Caco-2 (cell line): Measurements from ENCODE around the gene CADPS2. TPM values are rescaled to one million over a fixed set of nuclear protein-coding genes. Genes with fewer than 3 reads are reported as not detected.

Experiments
- BruUV-seq: library from RNA; stranded (reverse); fragments of 400-500 nt; replicated peaks from 2 replicates; lab custom pipeline; 2021; lab: Mats Ljungman, UMichigan
- CTCF ChIA-PET: fragments of 300-600 bp; sonication (Branson Sonifier 250); formaldehyde crosslinking; loops from one replicate; lab custom pipeline; 2022; ENCODE audit warnings: antibody characterized with exemption; lab: Charles Lee
- POLR2A ChIA-PET: fragments of 300-600 bp; sonication (Branson Sonifier 250); formaldehyde crosslinking; loops from one replicate; lab custom pipeline; 2022; ENCODE audit warnings: antibody characterized with exemption; lab: Charles Lee
- DNase-seq, 2 experiments: peaks; one replicate each; pipeline versions ENCODE4 v3.0.0 to v3.0.0-alpha.2; 2020 to 2022
- H3K27me3 ChIP-seq: replicated peaks from 2 replicates; pipeline ENCODE4 v1.6.0; 2011; ENCODE audit warnings: low read length; ENCODE audit not compliant: control insufficient read depth, insufficient read depth
- H3K36me3 ChIP-seq: 2 replicates; pipeline ENCODE4 v1.5.1; 2011; ENCODE audit warnings: low read length; ENCODE audit not compliant: control insufficient read depth, insufficient read depth
- H3K4me1 ChIP-seq: fragments of 250-450 bp; sonication (Bioruptor Pico); 2 replicates; pipeline ENCODE4 v1.5.1; 2020; ENCODE audit warnings: mild to moderate bottlenecking
- H3K4me3 ChIP-seq: 2 replicates; pipeline ENCODE4 v1.5.1; 2011; ENCODE audit warnings: low read depth, mild to moderate bottlenecking, control low read depth, low read length
- H3K9me3 ChIP-seq: fragments of 250-450 bp; sonication (Bioruptor Pico); 2 replicates; pipeline ENCODE4 v1.5.1; 2020; ENCODE audit warnings: mild to moderate bottlenecking, moderate library complexity
- H3K27ac Mint-ChIP-seq: one replicate; pipeline ENCODE4 v1.8.0; 2022; ENCODE audit warnings: mixed read lengths; ENCODE audit not compliant: unreplicated experiment
- H3K27me3 Mint-ChIP-seq: one replicate; pipeline ENCODE4 v1.8.0; 2022; ENCODE audit warnings: mixed read lengths; ENCODE audit not compliant: insufficient read depth, unreplicated experiment
- H3K36me3 Mint-ChIP-seq: one replicate; pipeline ENCODE4 v1.8.0; 2022; ENCODE audit warnings: mild to moderate bottlenecking, mixed read lengths; ENCODE audit not compliant: insufficient read depth, unreplicated experiment
- H3K4me1 Mint-ChIP-seq: one replicate; pipeline ENCODE4 v1.8.0; 2022; ENCODE audit warnings: low read depth, mixed read lengths; ENCODE audit not compliant: unreplicated experiment
- H3K4me3 Mint-ChIP-seq: one replicate; pipeline ENCODE4 v1.8.0; 2022; ENCODE audit warnings: mild to moderate bottlenecking, moderate library complexity, mixed read lengths; ENCODE audit not compliant: unreplicated experiment
- H3K9me3 Mint-ChIP-seq: one replicate; pipeline ENCODE4 v1.8.0; 2022; ENCODE audit warnings: mixed read lengths; ENCODE audit not compliant: unreplicated experiment
- intact Hi-C: fragments of 100-400 bp; cut with micrococcal nuclease; formaldehyde crosslinking; loops from one replicate; pipeline ENCODE4 v1.10.0; 2022; ENCODE audit not compliant: unreplicated experiment
- total RNA-seq: library from RNA; stranded (reverse); gene quantifications from 2 replicates; pipeline ENCODE4 v1.2.3, GENCODE V29; 2022
- TF ChIP-seq, protein P1 (sequence below), 2 experiments: fragments of 200-600 bp in 1 of 2; IDR thresholded peaks; 1 replicate in 1 of 2; 2 replicates in 1 of 2; pipeline versions ENCODE4 v1.5.1 to v1.8.0; 2011 to 2022; ENCODE audit warnings: antibody characterized with exemption in 1 of 2, control low read depth in 1 of 2, inconsistent platforms in 1 of 2, low read depth in 1 of 2, low read length in 1 of 2, mild to moderate bottlenecking in 1 of 2, moderate library complexity in 1 of 2; ENCODE audit not compliant: insufficient read depth in 1 of 2, severe bottlenecking in 1 of 2, unreplicated experiment in 1 of 2

CADPS2 gene
- total RNA-seq, 1 experiment from 2014 or later, result 2.7 TPM

DNA sequence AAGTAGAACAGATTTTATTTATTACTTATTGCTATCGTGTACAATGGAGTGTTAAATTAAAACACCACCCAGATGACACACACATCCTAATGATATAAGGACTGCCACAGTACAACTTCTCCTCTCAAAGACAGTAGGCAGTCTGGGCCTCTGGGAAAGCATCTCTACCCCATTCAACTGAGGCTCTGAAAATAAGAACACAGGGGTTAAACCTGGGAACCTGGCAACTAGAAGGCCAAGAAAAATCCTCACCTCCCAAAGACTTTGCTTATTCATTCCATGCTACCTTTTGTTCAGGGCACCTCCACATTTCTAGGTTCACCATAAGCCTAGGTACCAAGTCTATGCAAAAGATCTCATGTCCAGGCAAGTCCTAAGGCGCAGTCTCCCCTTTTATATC is 456.3 kb downstream of the CADPS2 start:
- Mint-ChIP-seq H3K9me3 (no peaks in the 10 kb centered on the region), H3K4me3 (no peak overlapping the region), H3K27ac (no peak overlapping the region), H3K36me3 (peaks cover 5% of the 10 kb centered on the region), H3K4me1 (no peaks in the 10 kb centered on the region), H3K27me3 (peaks cover 2% of the 10 kb centered on the region)
- Histone ChIP-seq H3K36me3 (no peaks in the 10 kb centered on the region), H3K27me3 (no peaks in the 10 kb centered on the region), H3K4me1 (no peaks in the 10 kb centered on the region), H3K9me3 (no peaks in the 10 kb centered on the region), H3K4me3 (no peak overlapping the region)
- no TSS peak for BruUV-seq
- ChIA-PET CTCF (no interaction called here), POLR2A (no interaction called here)
- intact Hi-C loops, result no loop called here
- TF ChIP-seq, protein P1, sequence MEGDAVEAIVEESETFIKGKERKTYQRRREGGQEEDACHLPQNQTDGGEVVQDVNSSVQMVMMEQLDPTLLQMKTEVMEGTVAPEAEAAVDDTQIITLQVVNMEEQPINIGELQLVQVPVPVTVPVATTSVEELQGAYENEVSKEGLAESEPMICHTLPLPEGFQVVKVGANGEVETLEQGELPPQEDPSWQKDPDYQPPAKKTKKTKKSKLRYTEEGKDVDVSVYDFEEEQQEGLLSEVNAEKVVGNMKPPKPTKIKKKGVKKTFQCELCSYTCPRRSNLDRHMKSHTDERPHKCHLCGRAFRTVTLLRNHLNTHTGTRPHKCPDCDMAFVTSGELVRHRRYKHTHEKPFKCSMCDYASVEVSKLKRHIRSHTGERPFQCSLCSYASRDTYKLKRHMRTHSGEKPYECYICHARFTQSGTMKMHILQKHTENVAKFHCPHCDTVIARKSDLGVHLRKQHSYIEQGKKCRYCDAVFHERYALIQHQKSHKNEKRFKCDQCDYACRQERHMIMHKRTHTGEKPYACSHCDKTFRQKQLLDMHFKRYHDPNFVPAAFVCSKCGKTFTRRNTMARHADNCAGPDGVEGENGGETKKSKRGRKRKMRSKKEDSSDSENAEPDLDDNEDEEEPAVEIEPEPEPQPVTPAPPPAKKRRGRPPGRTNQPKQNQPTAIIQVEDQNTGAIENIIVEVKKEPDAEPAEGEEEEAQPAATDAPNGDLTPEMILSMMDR (IDR thresholded peaks at IDR 0.05; ENCODE audit: insufficient read depth in 1 of 2, low read depth in 1 of 2, low read length in 1 of 2, severe bottlenecking in 1 of 2, unreplicated experiment in 1 of 2), result no peak
- DNase-seq, result no peak

DNA sequence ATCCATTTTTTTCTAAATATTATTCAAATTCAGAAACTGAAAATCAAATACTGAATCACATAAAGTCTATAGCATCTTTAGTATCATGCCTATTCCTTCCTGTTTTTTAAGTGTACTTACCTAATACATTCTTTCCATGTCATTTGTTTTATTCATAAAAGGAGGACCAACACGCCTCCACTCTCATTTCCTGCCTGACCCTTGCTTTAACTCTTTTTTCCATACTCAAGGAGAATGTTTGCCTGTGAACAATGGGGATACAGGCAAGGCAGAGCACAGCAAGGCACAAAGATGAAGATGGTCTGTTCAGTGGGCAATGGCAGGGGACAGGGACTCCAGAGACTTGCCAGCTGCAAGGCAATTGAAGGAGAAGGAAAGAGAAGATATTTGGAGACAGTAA is 460.5 kb downstream of the CADPS2 start:
- DNase-seq, result no peak
- Histone ChIP-seq H3K4me1 (no peaks in the 10 kb centered on the region), H3K27me3 (no peaks in the 10 kb centered on the region), H3K9me3 (no peaks in the 10 kb centered on the region), H3K4me3 (no peak overlapping the region), H3K36me3 (no peaks in the 10 kb centered on the region)
- Mint-ChIP-seq H3K9me3 (no peaks in the 10 kb centered on the region), H3K36me3 (no peaks in the 10 kb centered on the region), H3K4me3 (no peak overlapping the region), H3K27ac (no peak overlapping the region), H3K4me1 (no peaks in the 10 kb centered on the region), H3K27me3 (peaks cover 2% of the 10 kb centered on the region)
- TF ChIP-seq, protein P1 (IDR thresholded peaks at IDR 0.05; ENCODE audit: insufficient read depth in 1 of 2, low read depth in 1 of 2, low read length in 1 of 2, severe bottlenecking in 1 of 2, unreplicated experiment in 1 of 2), result no peak
- POLR2A ChIA-PET, result no interaction called here
- CTCF ChIA-PET, result no interaction called here
- intact Hi-C loops, result no loop called here
- BruUV-seq, result no TSS peak

DNA sequence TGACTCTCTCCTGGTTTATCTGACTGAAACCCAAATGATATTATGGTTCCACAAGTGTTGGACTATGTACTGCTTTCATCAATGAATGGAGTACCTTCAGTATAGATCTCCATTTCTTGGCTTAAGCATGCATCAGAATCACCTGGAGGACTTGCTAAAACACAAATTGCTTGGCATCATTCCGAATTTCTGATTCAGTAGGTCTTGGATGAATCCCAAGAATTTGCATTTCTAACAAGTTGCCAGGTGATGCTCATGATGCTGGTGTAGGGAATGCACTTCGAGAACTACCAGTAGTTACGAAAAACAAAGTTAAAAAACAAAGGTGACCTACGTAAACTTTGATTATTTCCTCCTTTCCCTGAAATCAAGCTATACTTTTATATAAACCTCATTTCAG is 462.7 kb downstream of the CADPS2 start:
- H3K4me1 Mint-ChIP-seq, result no peaks in the 10 kb centered on the region
- no peak overlapping the region for H3K27ac Mint-ChIP-seq
- Histone ChIP-seq H3K27me3 (no peaks in the 10 kb centered on the region), H3K36me3 (no peaks in the 10 kb centered on the region), H3K4me3 (no peak overlapping the region), H3K9me3 (no peaks in the 10 kb centered on the region), H3K4me1 (no peaks in the 10 kb centered on the region)
- no peaks in the 10 kb centered on the region for H3K36me3 Mint-ChIP-seq
- intact Hi-C loops, result no loop called here
- no peaks in the 10 kb centered on the region for H3K27me3 Mint-ChIP-seq
- TF ChIP-seq, protein P1 (IDR thresholded peaks at IDR 0.05; ENCODE audit: insufficient read depth in 1 of 2, low read depth in 1 of 2, low read length in 1 of 2, severe bottlenecking in 1 of 2, unreplicated experiment in 1 of 2), result no peak
- BruUV-seq, result no TSS peak
- H3K9me3 Mint-ChIP-seq, result no peaks in the 10 kb centered on the region
- no peak overlapping the region for H3K4me3 Mint-ChIP-seq
- CTCF ChIA-PET, result no interaction called here
- POLR2A ChIA-PET, result no interaction called here
- DNase-seq, result no peak
